GM18498 (cell line): Measurements from ENCODE around the gene CHSY1.
"Not testable (repeated sequence)": the region's sequence is repeated elsewhere in the genome, so short reads cannot be mapped to it uniquely, and the experiment has no call there.

Experiments
- ATAC-seq: cut with Tn5 transposase; IDR thresholded peaks from one replicate; pipeline ENCODE4 v1.9.1; 2021; ENCODE audit warnings: mild to moderate bottlenecking, moderate library complexity; ENCODE audit not compliant: unreplicated experiment

Gene CHSY1

GRCh38 chr15:101246391-101246790 is 5.5 kb downstream of the CHSY1 start:
- ATAC-seq, result no peak

- ATAC-seq, result no peak
Observed at GRCh38 chr15:101244889-101245668, 6.8 kb downstream of the CHSY1 start.

DNA sequence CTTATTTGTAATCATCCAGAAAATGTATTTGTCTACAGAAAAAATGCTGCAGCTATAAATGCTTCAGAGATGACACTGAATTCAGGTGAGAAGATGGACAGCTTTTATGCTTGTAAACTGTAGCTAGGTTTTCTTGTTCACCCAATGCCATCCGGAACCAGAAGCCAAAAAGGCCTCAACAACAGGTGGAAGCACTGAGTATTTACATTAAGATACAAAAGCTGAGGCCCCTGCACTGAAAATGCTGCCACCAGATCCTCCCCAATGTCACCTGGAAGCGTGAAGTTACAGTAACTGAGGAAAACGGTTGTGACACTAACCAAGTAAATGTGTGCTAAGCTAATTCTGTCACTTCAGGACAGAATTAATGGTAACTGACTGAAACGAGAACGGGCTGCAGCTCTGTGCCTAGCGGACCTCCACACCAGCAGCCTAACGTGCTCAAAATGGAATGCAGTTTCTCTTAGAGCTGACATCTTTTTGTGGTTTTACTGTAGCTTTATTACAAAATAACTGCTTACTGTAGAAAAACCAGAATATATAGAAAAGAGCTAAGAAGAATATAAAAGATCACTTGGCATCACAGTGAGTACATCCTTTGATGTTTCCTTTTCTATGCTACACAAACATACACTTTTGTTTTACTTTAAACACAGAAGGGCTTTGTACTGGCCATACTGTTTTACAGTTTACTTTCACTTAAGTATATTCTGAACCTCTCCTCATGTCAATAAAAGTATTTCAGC is 7.6 kb downstream of the CHSY1 start:
- no peak for ATAC-seq

DNA sequence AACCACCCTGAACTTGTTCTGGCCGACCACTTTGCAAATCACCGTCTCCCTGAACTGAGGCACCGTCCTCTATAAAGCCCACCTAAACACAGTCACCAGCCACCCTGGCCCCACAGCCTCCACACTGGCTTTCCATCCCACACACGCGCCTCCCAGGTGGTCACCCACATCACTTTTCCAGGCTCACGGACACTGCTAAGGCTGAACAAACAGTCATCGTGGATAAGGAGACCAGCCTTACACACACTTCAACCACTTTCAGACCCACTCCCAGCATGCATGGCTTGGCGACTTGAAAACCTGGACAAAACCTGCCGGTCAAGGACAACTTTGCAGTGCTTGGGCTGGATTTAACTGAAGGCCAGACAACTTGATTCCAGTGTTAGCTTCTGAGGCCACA is 8.4 kb downstream of the CHSY1 start:
- no peak for ATAC-seq

- no peak for ATAC-seq
Observed at GRCh38 chr15:101242999-101243336, 8.9 kb downstream of the CHSY1 start.

- peak; percentile 71 for ATAC-seq
Observed at GRCh38 chr15:101242160-101242998, 9.5 kb downstream of the CHSY1 start.

DNA sequence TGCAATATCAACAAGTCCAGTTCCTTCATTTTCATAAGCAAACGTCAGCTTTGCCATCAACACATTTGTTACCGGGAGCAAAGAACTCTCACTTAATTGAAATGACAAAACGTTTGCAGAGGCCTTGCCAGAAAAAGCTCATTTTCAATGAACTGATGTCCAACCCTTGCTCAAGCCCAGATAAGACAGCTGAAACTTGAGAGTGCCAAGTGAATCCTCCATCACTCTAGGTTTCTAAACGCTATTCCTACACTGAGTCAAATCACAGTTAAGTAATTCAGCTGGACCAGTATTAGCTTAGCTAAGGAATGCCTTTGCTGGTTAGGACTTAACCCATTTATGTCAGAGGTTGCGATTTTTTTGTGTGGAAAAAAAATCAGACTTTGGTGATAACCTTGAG is 11.5 kb downstream of the CHSY1 start:
- no peak for ATAC-seq

- no peak for ATAC-seq
Observed at GRCh38 chr15:101239724-101240136, 12.1 kb downstream of the CHSY1 start.

DNA sequence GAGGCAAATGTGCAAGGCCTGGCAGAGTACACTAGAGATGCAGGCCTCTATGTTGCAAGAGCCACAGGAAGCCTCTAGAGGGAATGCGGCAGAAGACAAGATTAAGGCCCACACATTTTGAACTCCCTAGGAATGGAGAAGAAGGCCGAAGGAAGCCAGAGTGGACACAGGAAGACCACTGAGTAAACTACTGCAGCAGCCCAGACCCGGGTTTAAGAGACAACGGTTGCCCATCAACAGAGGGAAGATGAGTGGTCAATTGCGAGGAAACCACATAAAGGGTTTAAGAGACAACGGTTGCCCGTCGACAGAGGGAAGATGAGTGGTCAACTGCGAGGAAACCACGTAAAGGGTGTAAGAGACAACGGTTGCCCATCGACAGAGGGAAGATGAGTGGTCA is 14.6 kb downstream of the CHSY1 start:
- no peak for ATAC-seq

DNA sequence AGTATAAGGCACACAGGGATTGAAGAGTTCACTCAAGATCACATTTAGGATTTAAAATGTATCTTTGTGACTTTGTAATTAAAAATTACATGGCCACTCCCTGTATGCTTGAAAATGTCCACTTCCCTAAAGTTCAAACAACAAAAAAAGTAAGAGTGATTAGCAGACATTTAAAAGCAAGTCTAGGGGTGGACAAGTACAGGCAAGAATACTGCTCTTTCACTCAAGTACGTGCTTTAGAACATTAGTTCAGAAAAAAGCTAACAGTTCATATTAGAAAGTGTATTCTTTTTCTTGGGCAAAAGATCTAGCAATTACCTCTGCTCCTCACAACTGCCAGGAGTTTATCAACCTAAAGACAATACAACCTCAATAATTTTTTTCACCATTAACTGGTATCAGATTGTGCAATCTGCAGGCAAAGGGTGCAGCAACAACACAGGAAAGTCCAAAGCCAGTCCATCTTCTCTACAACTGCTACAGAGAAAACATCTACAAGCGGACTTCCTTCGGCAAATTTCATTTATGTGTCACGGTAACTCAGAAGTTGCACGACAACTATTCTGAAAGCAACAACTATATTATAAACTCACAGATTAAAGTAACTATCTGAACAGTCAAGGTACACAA is 18.1 kb downstream of the CHSY1 start:
- no peak for ATAC-seq

GRCh38 chr15:101232677-101233076 is 19.2 kb downstream of the CHSY1 start:
- ATAC-seq, result no peak

DNA sequence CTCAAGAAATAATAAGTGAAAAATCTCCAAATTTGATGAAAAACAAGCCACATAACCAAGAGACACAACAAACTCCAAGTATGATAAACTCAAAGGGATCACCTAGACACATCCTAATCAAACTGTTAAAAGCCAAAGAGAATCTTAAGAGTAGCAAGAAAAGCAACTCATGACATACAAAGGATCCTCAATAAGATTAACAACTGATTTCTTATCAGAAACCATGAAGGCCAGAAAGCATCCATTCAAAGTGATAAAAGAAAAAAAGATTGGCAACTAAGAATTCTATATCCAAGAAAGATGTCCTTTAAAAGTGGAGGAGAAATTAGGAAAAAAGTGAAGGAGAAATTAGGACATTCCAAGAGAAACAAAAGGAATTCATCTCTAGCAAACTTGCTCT is 23.5 kb downstream of the CHSY1 start:
- no peak for ATAC-seq

DNA sequence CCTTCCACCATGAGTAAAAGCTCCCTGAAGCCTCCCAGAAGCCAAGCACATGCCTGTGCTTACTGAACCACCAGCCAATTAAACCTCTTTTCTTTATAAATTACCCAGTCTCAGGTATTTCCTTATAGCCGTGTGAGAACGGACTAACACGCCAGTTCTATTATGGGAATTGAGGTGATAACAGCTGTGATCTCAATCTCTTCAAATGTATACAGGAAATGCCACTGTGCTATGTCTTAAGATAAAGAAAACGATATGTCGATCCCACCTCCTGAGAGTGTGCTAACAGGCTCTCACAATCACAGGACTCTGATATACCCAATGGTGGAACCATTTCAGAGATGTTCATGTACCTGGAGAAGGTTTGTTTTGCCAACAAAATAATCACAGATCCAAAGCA is 26.2 kb downstream of the CHSY1 start:
- ATAC-seq, result no peak

- no peak for ATAC-seq
Observed at GRCh38 chr15:101221902-101222301, 29.9 kb downstream of the CHSY1 start.

- ATAC-seq, result no peak
Observed at GRCh38 chr15:101220060-101220459, 31.8 kb downstream of the CHSY1 start.

- no peak for ATAC-seq
Observed at GRCh38 chr15:101219441-101219840, 32.4 kb downstream of the CHSY1 start.

GRCh38 chr15:101217446-101217845 is 34.4 kb downstream of the CHSY1 start:
- ATAC-seq, result no peak

DNA sequence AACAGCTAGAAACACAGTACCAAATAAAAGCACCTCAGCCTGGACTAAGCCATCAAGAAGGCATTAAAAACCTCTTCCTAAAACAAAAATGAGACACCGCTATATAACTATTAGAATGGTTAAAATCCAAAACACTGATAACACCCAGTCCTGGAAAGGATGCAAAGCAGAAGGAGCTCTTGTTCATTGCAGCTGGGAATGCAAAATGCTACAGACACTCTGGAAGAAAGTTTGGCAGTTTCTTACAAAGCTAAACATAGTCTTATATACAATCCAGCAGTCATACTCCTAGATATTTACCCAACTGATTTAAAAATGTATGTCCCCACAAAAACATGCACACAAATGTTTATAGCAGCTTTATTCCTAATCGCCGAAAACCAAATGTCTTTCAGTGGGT is 35.7 kb downstream of the CHSY1 start:
- ATAC-seq, result no peak

GRCh38 chr15:101215681-101216080 is 36.2 kb downstream of the CHSY1 start:
- ATAC-seq, result no peak

DNA sequence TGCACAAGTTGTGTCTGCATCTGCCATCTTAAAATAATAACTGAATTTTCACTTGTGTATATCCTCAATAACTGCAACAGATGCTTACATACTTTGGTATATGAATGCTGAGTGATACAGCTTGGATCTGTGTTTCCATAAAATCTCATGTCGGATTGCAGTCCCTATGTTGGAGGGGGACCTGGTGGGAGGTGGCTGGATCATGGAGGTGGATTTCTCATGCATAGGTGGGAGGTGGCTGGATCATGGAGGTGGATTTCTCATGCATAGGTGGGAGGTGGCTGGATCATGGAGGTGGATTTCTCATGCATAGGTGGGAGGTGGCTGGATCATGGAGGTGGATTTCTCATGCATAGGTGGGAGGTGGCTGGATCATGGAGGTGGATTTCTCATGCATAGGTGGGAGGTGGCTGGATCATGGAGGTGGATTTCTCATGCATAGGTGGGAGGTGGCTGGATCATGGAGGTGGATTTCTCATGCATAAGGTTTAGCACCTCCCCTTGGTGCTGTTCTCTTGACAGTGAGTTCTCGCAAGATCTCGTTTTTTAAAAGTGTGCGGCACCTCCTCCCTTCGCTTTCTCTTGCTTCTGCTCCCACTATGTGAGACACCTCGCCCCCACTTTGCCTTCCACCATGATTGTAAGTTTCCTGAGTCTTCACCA is 37.3 kb downstream of the CHSY1 start:
- ATAC-seq, result not testable (repeated sequence)

GRCh38 chr15:101213570-101213969 is 38.3 kb downstream of the CHSY1 start:
- ATAC-seq, result no peak
